Measurements from ENCODE around the gene DLG2. TPM values are rescaled to one million over a fixed set of nuclear protein-coding genes. Genes with fewer than 3 reads are reported as not detected.

Gene DLG2
- total and polyA plus RNA-seq, 2 of the 4 experiments (the other 2 are of a cell fraction) = 0.31 to 0.36 TPM

DNA sequence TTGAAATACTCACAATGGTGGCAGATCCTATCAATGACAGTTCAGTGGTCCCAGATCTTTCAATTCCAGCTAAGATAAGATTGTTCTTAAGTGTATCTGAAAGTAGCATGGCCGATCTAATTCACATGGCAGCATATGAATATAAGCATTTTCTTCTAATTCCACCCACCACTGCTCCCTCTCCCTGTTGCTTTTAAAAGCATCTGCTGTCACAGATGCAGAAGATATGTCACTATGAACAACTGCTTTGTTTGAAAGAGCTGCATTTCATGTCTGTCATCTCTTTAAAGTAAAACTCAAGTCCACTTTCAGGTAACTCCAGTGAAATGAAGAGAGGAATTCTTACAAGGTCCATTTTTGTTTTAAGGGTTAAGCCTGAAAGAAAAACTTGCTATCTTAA, 1044.0 kb downstream of the DLG2 start:
- no peak overlapping the region for H3K4ac ChIP-seq (ENCODE audit: low read depth, low read length)
- H3K9me1 ChIP-seq (ENCODE audit: insufficient read depth, low read length) = no peaks in the 10 kb centered on the region
- H4K91ac ChIP-seq (ENCODE audit: insufficient read depth, low read depth, low read length) = no peak overlapping the region
- no peaks in the 10 kb centered on the region for H4K20me1 ChIP-seq (ENCODE audit: insufficient read depth, low read length)
- no peak overlapping the region for H2BK5ac ChIP-seq (ENCODE audit: low read depth, low read length, poor library complexity, severe bottlenecking)
- H3K56ac ChIP-seq (ENCODE audit: extremely low read depth, insufficient read depth, low read length) = no peak overlapping the region
- H3K4me1 ChIP-seq (ENCODE audit: control insufficient read depth, insufficient read depth, low read length) = no peaks in the 10 kb centered on the region
- H2AFZ ChIP-seq (replicated peaks; ENCODE audit: low read length, poor library complexity) = no peak overlapping the region
- no peak overlapping the region for H4K5ac ChIP-seq (ENCODE audit: low read depth, low read length)
- whole genome bisulfite sequencing, 2 experiments (ENCODE audit: extremely low coverage in 2 of 2, insufficient read length in 1 of 2) = no CpG with 5 or more reads among the region's 1 CpG
- H3K4me3 ChIP-seq (ENCODE audit: insufficient read depth, low read depth, low read length) = no peak overlapping the region
- ATAC-seq (ENCODE audit: low read depth) (no peak), DNase-seq (no peak)
- no TSS peak for BruUV-seq (replicated peaks)
- no peak overlapping the region for H3K4me2 ChIP-seq (ENCODE audit: low read depth, low read length)
- H3K14ac ChIP-seq (replicated peaks; ENCODE audit: low read depth, low read length) = no peak overlapping the region
- in situ Hi-C loops (cut with MboI; ENCODE audit: low sequenced_read_pairs) (no loop called here), dilution Hi-C loops (cut with HindIII; ENCODE audit: low sequenced_read_pairs, unreplicated experiment) (no loop called here), intact Hi-C loops (cut with micrococcal nuclease) (no loop called here)
- H3K23ac ChIP-seq (ENCODE audit: low read depth, low read length) = no peak overlapping the region
- H3K27me3 ChIP-seq (ENCODE audit: control insufficient read depth, insufficient read depth, low read length) = no peaks in the 10 kb centered on the region
- CTCF ChIA-PET = interaction anchor here (0.6 to 1.2 kb wide), 3 partner anchors 19 to 1551 kb away, joined by 3 to 4 read pairs (median 4); no protein-coding TSS in a partner anchor
- no peak overlapping the region for H2BK20ac ChIP-seq (ENCODE audit: low read depth, low read length)
- TF ChIP-seq FOS (IDR thresholded peaks at IDR 0.05; ENCODE audit: low read depth, low read length) (no peak), MAFK (IDR thresholded peaks at IDR 0.05; ENCODE audit: low read depth, low read length) (no peak), RAD21 (IDR thresholded peaks at IDR 0.05; ENCODE audit: low read length) (no peak), CTCF (conservative IDR thresholded peaks at IDR 0.05; ENCODE audit: low read depth, low read length) (no peak), CHD1 (IDR thresholded peaks at IDR 0.05; ENCODE audit: low read depth, low read length) (no peak), USF2 (IDR thresholded peaks at IDR 0.05; ENCODE audit: low read depth, low read length) (no peak), POLR2A (IDR thresholded peaks at IDR 0.05; ENCODE audit: low read depth, low read length) (no peak), RCOR1 (IDR thresholded peaks at IDR 0.05; ENCODE audit: insufficient replicate concordance, low read length) (no peak), MAZ (IDR thresholded peaks at IDR 0.05; ENCODE audit: borderline replicate concordance, low read depth, low read length) (no peak), SMC3 (IDR thresholded peaks at IDR 0.05; ENCODE audit: low read depth, low read length) (no peak), CEBPB (IDR thresholded peaks at IDR 0.05; ENCODE audit: low read depth, low read length) (no peak), RFX5 (IDR thresholded peaks at IDR 0.05; ENCODE audit: low read depth, low read length) (no peak), BHLHE40 (IDR thresholded peaks at IDR 0.05; ENCODE audit: low read depth, low read length) (no peak), NFE2L2 (IDR thresholded peaks at IDR 0.05; ENCODE audit: low read depth, low read length) (no peak), MXI1 (IDR thresholded peaks at IDR 0.05; ENCODE audit: borderline replicate concordance, low read depth, low read length) (no peak)
- TF ChIP-seq, protein P1, sequence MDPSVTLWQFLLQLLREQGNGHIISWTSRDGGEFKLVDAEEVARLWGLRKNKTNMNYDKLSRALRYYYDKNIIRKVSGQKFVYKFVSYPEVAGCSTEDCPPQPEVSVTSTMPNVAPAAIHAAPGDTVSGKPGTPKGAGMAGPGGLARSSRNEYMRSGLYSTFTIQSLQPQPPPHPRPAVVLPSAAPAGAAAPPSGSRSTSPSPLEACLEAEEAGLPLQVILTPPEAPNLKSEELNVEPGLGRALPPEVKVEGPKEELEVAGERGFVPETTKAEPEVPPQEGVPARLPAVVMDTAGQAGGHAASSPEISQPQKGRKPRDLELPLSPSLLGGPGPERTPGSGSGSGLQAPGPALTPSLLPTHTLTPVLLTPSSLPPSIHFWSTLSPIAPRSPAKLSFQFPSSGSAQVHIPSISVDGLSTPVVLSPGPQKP (IDR thresholded peaks at IDR 0.05; ENCODE audit: borderline replicate concordance, low read depth, low read length) = no peak
- no peak overlapping the region for H3K27ac ChIP-seq (ENCODE audit: insufficient read depth, low read length)
- H3K9me3 ChIP-seq (ENCODE audit: control insufficient read depth, insufficient read depth, low read length) = no peaks in the 10 kb centered on the region
- no peak overlapping the region for H2BK120ac ChIP-seq (ENCODE audit: low read depth, low read length)
- no peak overlapping the region for H3K9ac ChIP-seq (ENCODE audit: low read depth, low read length)
- no peak overlapping the region for H4K8ac ChIP-seq (ENCODE audit: low read depth in 2 of 2, low read length in 2 of 2)
- no peak overlapping the region for H2AK5ac ChIP-seq (ENCODE audit: low read depth, low read length)
- H2AK9ac ChIP-seq (replicated peaks; ENCODE audit: low read depth, low read length, poor library complexity) = no peak overlapping the region
- no peaks in the 10 kb centered on the region for H3K79me1 ChIP-seq (ENCODE audit: low read depth in 1 of 2, low read length in 2 of 2)
- H3K36me3 ChIP-seq (ENCODE audit: control insufficient read depth, insufficient read depth, low read length) = no peaks in the 10 kb centered on the region
- no peak overlapping the region for H3K18ac ChIP-seq (ENCODE audit: low read depth, low read length)
- no peak overlapping the region for H2BK15ac ChIP-seq (ENCODE audit: low read depth, low read length)
- POLR2A ChIA-PET (ENCODE audit: unreplicated experiment) = no interaction called here

Data from IMR-90 (cell line).